CD4-positive, alpha-beta memory T cell (primary cell): ENCODE data around the gene GALNTL6. TPM values are rescaled to one million over a fixed set of nuclear protein-coding genes. Genes with fewer than 3 reads are reported as not detected.

Source experiments
- CTCF ChIA-PET: fragments of 350-600 bp; sonication (Branson Sonifier 250); formaldehyde crosslinking; loops from one replicate; lab custom pipeline; 2021; ENCODE audit warnings: inconsistent platforms; ENCODE audit not compliant: partially characterized antibody; lab: Charles Lee
- POLR2A ChIA-PET: fragments of 350-600 bp; sonication (Branson Sonifier 250); formaldehyde crosslinking; loops from one replicate; lab custom pipeline; 2021; ENCODE audit not compliant: partially characterized antibody; lab: Charles Lee
- DNase-seq, 5 donors: peaks; one replicate each; pipeline versions ENCODE4 v3.0.0 to v3.0.0-alpha.2; 2020 to 2022; ENCODE audit warnings: mixed read lengths in 1 of 5
- H3K27ac ChIP-seq: one replicate; pipeline ENCODE4 v1.7.0; 2013; ENCODE audit warnings: low read depth, low read length
- H3K27me3 ChIP-seq: 2 replicates; pipeline ENCODE4 v1.7.0; 2013; ENCODE audit warnings: mild to moderate bottlenecking, low read length, moderate library complexity; ENCODE audit not compliant: insufficient read depth
- H3K36me3 ChIP-seq: 2 replicates; pipeline ENCODE4 v1.7.0; 2013; ENCODE audit warnings: mild to moderate bottlenecking, low read length, moderate library complexity; ENCODE audit not compliant: insufficient read depth
- H3K4me1 ChIP-seq: 2 replicates; pipeline ENCODE4 v1.7.0; 2013; ENCODE audit warnings: mild to moderate bottlenecking, low read length, moderate library complexity; ENCODE audit not compliant: insufficient read depth
- H3K4me3 ChIP-seq, 2 donors: one replicate each; pipeline ENCODE4 v1.7.0; 2013; ENCODE audit warnings: low read length in 2 of 2, mild to moderate bottlenecking in 1 of 2
- H3K9me3 ChIP-seq, 2 donors: one replicate each; pipeline ENCODE4 v1.7.0; 2013; ENCODE audit warnings: low read length in 2 of 2, control low read depth in 1 of 2; ENCODE audit not compliant: control insufficient read depth in 1 of 2
- H3K27ac Mint-ChIP-seq, 7 donors: one replicate each; pipeline ENCODE4 v1.8.0; 2020 to 2021; ENCODE audit warnings: mixed read lengths in 7 of 7, mild to moderate bottlenecking in 6 of 7, inconsistent platforms in 3 of 7, moderate library complexity in 3 of 7
- H3K27me3 Mint-ChIP-seq, 2 donors: one replicate each; pipeline ENCODE4 v1.8.0; 2020 to 2021; ENCODE audit warnings: mixed read lengths in 2 of 2
- H3K36me3 Mint-ChIP-seq, 2 donors: one replicate each; pipeline ENCODE4 v1.8.0; 2020 to 2021; ENCODE audit warnings: mixed read lengths in 2 of 2, inconsistent platforms in 1 of 2, mild to moderate bottlenecking in 1 of 2
- H3K4me1 Mint-ChIP-seq, 4 donors: one replicate each; pipeline ENCODE4 v1.8.0; 2020 to 2021; ENCODE audit warnings: mixed read lengths in 4 of 4, mild to moderate bottlenecking in 1 of 4
- H3K4me3 Mint-ChIP-seq, 8 donors: one replicate each; pipeline ENCODE4 v1.8.0; 2020 to 2021; ENCODE audit warnings: mixed read lengths in 8 of 8, mild to moderate bottlenecking in 7 of 8, moderate library complexity in 6 of 8, inconsistent platforms in 3 of 8
- H3K9me3 Mint-ChIP-seq, 8 donors: one replicate each; pipeline ENCODE4 v1.8.0; 2020 to 2021; ENCODE audit warnings: mixed read lengths in 8 of 8, mild to moderate bottlenecking in 5 of 8, inconsistent platforms in 3 of 8, moderate library complexity in 1 of 8
- intact Hi-C: fragments of 100-400 bp; cut with micrococcal nuclease; formaldehyde crosslinking; loops from one replicate; pipeline ENCODE4 v1.15.1; 2023
- polyA plus RNA-seq, 2 donors: library from polyadenylated mRNA; unstranded; fragments of 300-500 nt; fragmentation: Illumina TruSeq; gene quantifications; one replicate each; pipeline ENCODE4 v1.2.3, GENCODE V29; 2021
- total RNA-seq, 2 experiments: library from RNA; stranded (reverse); gene quantifications; one replicate each; pipeline ENCODE4 v1.2.3, GENCODE V29; 2021

GALNTL6 gene
- total and polyA plus RNA-seq, 4 experiments from 2014 or later: not detected

DNA sequence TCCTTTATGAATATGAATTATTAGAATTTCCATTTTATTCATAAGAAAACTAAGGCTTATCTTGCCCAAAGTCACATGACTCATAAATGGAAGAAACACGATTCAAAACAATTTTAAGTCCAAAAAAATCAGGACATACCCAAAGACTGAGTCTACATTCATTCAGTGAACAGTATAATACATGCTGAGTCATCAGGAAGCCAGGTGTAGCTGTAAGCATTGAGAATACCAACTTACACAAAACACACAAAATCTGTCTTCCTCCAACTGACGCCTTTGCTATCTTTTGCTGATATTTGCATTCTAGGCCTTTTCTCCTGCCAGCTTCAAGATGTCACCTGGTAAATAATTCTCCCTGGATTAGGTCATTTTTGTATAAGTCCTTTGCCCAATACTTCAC lies 835.3 kb downstream of the GALNTL6 start:
- POLR2A ChIA-PET: no interaction called here
- no peaks in the 10 kb centered on the region for H3K27me3 ChIP-seq

DNA sequence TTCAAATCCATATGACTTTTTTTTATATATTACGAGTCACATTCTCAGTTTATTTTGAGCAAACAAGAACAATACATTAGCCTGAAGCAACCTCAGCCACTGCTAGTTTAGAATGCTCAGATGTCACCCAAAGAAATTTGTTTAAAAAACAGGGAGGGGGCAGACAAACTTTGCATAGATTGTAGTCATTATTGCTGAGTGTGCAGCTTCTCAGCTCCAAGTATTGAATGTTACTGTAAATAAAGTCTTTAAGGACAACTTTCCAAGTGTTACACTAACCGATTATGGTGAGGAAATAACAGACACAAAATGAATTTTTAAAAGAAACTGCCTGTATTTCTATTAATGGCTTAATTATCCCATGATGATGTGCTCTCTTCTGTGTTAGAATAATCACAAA lies 835.9 kb downstream of the GALNTL6 start:
- intact Hi-C loops: no loop called here
- ChIA-PET CTCF (no interaction called here), POLR2A (no interaction called here)
- Mint-ChIP-seq H3K9me3 (peaks cover 0 to 6% (median 2%) of the 10 kb centered on the region in 8 donors), H3K4me3 (no peak overlapping the region), H3K27me3 (no peaks in the 10 kb centered on the region), H3K4me1 (no peaks in the 10 kb centered on the region), H3K27ac (no peak overlapping the region), H3K36me3 (no peaks in the 10 kb centered on the region)
- H3K36me3 ChIP-seq: no peaks in the 10 kb centered on the region
- H3K9me3 ChIP-seq: peaks cover 0 to 3% of the 10 kb centered on the region in 2 donors
- H3K27ac ChIP-seq: no peak overlapping the region
- no peak overlapping the region for H3K4me3 ChIP-seq
- DNase-seq: no peak
- no peaks in the 10 kb centered on the region for H3K27me3 ChIP-seq
- no peaks in the 10 kb centered on the region for H3K4me1 ChIP-seq

More for the DNA sequence above, 835.3 kb downstream of the GALNTL6 start:
- Histone ChIP-seq H3K4me3 (no peak overlapping the region), H3K4me1 (no peaks in the 10 kb centered on the region), H3K36me3 (no peaks in the 10 kb centered on the region), H3K27ac (no peak overlapping the region), H3K9me3 (peaks cover 0 to 3% of the 10 kb centered on the region in 2 donors)
- CTCF ChIA-PET: no interaction called here
- DNase-seq: no peak
- Mint-ChIP-seq H3K4me1 (no peaks in the 10 kb centered on the region), H3K27ac (no peak overlapping the region), H3K9me3 (peaks cover 0 to 5% (median 1%) of the 10 kb centered on the region in 8 donors), H3K27me3 (no peaks in the 10 kb centered on the region), H3K4me3 (no peak overlapping the region), H3K36me3 (no peaks in the 10 kb centered on the region)
- intact Hi-C loops: no loop called here

DNA sequence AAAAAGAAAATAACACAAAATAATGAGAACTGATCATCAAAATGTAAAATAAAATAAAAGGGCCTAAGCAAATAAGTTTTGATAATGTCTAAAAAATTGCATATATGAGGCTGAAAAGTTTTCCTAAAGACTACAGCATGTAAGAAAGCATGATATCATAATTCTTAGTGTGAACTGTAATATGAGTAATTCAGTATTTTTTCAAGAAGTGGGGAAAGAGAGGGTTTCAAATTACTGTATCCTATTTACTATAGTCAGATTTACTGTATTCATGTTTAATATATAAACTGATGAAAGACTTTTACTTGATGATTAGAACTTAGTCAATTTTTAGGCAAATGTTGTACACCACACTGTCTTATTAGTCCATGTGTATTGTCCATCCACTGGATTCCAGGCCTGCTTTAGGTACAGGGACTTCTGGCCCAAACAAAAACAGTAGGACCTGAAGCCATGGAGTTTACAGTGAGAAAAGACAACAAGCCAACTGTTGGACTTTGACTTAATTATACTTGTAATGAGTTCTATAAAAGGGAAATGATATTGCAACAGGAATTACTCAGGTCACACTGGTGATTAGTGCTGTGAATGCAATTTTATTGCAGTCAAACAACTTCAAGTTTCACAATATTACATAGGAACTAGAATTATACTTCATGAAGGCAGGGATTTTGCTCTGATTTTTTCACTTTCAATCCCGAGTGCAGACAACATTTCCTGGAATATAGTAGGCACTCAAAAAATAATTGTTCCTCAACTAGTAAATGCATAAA lies 837.7 kb downstream of the GALNTL6 start:
- POLR2A ChIA-PET: no interaction called here

DNA sequence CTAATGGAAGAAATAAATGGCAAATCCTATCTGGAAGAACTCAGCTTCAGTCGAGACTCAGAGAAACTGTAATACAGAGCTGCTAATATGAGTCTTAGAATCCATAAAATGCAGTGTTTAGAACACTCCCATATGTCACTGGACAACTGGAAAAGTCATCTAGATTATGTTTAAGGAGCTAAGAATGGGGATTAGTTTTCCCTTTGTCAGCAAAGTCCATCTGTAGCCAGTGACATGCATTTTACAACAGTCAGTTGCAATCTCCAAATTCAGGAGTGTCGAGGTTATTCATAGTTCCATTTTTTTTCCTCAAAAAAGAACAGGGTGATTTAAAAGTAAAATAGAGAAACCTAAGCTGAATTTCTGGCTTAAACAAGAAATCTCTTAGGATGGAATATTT lies 838.8 kb downstream of the GALNTL6 start:
- no peak overlapping the region for H3K4me3 Mint-ChIP-seq
- no peak for DNase-seq
- H3K4me3 ChIP-seq: no peak overlapping the region
- ChIA-PET POLR2A (no interaction called here), CTCF (interaction anchor here (1.5 kb wide), 1 partner anchor 11 kb away, joined by 3 read pairs; no protein-coding TSS in a partner anchor)
- peaks cover 0 to 5% (median 3%) of the 10 kb centered on the region in 8 donors for H3K9me3 Mint-ChIP-seq
- no peaks in the 10 kb centered on the region for H3K4me1 Mint-ChIP-seq
- no peaks in the 10 kb centered on the region for H3K4me1 ChIP-seq
- H3K36me3 Mint-ChIP-seq: no peaks in the 10 kb centered on the region
- H3K27me3 ChIP-seq: no peaks in the 10 kb centered on the region
- H3K27me3 Mint-ChIP-seq: no peaks in the 10 kb centered on the region
- intact Hi-C loops: no loop called here
- no peak overlapping the region for H3K27ac ChIP-seq
- H3K27ac Mint-ChIP-seq: no peak overlapping the region
- no peaks in the 10 kb centered on the region for H3K36me3 ChIP-seq
- H3K9me3 ChIP-seq: peaks cover 0 to 3% of the 10 kb centered on the region in 2 donors

More for the DNA sequence above, 837.7 kb downstream of the GALNTL6 start:
- no peak for DNase-seq
- H3K36me3 Mint-ChIP-seq: no peaks in the 10 kb centered on the region
- Histone ChIP-seq H3K4me1 (no peaks in the 10 kb centered on the region), H3K4me3 (no peak overlapping the region), H3K27ac (no peak overlapping the region), H3K9me3 (peaks cover 0 to 3% of the 10 kb centered on the region in 2 donors), H3K27me3 (no peaks in the 10 kb centered on the region), H3K36me3 (no peaks in the 10 kb centered on the region)
- CTCF ChIA-PET: no interaction called here
- H3K4me3 Mint-ChIP-seq: no peak overlapping the region
- no peak overlapping the region for H3K27ac Mint-ChIP-seq
- H3K9me3 Mint-ChIP-seq: peaks cover 0 to 6% (median 3%) of the 10 kb centered on the region in 8 donors
- no peaks in the 10 kb centered on the region for H3K27me3 Mint-ChIP-seq
- no peaks in the 10 kb centered on the region for H3K4me1 Mint-ChIP-seq
- intact Hi-C loops: no loop called here

DNA sequence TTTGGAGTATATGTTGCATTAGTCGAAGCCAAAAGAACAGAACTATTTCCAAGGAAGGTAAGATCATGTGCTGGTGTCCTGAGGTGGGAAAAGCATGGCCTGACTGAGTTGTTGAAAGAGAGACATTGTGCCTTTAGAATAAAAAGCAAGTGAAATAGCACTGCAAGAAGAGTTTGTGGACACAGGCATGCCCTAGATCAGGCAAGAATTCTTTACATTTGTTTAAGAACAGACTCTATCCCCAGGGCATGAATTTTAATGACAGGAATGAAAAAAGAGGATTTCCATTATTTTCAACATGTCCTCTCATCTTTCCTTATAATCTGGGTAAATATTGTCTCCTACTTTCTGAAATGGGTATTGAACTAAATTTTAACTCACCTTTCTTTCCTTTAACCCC lies 839.2 kb downstream of the GALNTL6 start:
- Mint-ChIP-seq H3K9me3 (peaks cover 0 to 5% (median 2%) of the 10 kb centered on the region in 8 donors), H3K4me1 (no peaks in the 10 kb centered on the region), H3K27ac (no peak overlapping the region), H3K4me3 (no peak overlapping the region), H3K36me3 (no peaks in the 10 kb centered on the region), H3K27me3 (no peaks in the 10 kb centered on the region)
- Histone ChIP-seq H3K9me3 (peaks cover 0 to 3% of the 10 kb centered on the region in 2 donors), H3K4me1 (no peaks in the 10 kb centered on the region), H3K36me3 (no peaks in the 10 kb centered on the region), H3K4me3 (no peak overlapping the region), H3K27me3 (no peaks in the 10 kb centered on the region), H3K27ac (no peak overlapping the region)
- ChIA-PET POLR2A (no interaction called here), CTCF (interaction anchor here (1.5 kb wide), 1 partner anchor 10 kb away, joined by 3 read pairs; no protein-coding TSS in a partner anchor)
- intact Hi-C loops: no loop called here
- DNase-seq: no peak

DNA sequence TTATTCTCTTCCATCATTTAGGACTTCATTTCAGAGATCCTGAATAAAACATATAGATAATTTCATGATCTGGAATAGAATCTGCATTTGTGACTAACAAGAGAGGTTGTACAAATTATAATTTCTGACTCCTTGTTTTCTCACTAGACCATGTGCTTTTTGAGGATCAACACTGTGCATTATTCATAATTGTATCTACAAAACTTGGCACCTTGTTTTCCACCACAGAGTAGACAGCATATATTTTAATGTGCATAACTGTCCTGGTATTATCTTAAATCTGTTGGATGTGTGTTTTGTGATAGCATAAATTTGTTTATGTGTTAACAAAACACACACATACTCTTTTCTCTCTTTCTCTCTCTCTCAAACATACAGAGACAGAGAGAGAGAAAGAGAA lies 840.5 kb downstream of the GALNTL6 start:
- Mint-ChIP-seq H3K27me3 (no peaks in the 10 kb centered on the region), H3K9me3 (peaks cover 0 to 4% (median 2%) of the 10 kb centered on the region in 8 donors), H3K4me1 (no peaks in the 10 kb centered on the region), H3K36me3 (no peaks in the 10 kb centered on the region), H3K4me3 (no peak overlapping the region), H3K27ac (no peak overlapping the region)
- DNase-seq: no peak
- ChIA-PET CTCF (no interaction called here), POLR2A (no interaction called here)
- Histone ChIP-seq H3K4me1 (no peaks in the 10 kb centered on the region), H3K9me3 (no peaks in the 10 kb centered on the region), H3K4me3 (no peak overlapping the region), H3K36me3 (no peaks in the 10 kb centered on the region), H3K27ac (no peak overlapping the region), H3K27me3 (no peaks in the 10 kb centered on the region)
- intact Hi-C loops: no loop called here

DNA sequence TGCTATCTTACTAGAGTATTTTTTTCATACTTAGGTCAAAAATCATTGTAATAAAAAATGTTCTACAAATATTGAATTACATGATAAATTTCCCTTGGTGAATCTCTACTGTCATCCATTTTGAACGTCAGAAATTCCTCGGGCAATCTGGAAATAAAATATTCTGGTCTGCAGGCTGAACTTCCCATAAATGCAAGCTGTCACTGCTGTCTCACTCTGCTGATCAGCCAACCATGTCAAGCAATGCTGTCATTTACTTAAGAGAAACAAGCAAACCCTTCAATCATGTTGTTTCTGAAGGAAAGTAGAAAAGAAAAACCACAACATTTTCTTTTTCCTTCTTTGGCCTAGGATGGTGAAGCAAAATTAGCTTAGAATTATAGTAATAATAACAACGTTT lies 841.3 kb downstream of the GALNTL6 start:
- no peaks in the 10 kb centered on the region for H3K36me3 ChIP-seq
- H3K4me3 ChIP-seq: no peak overlapping the region
- no peak overlapping the region for H3K4me3 Mint-ChIP-seq
- ChIA-PET POLR2A (no interaction called here), CTCF (no interaction called here)
- H3K9me3 Mint-ChIP-seq: peaks cover 0 to 4% (median 2%) of the 10 kb centered on the region in 8 donors
- no peaks in the 10 kb centered on the region for H3K27me3 ChIP-seq
- intact Hi-C loops: no loop called here
- H3K27ac ChIP-seq: no peak overlapping the region
- H3K27ac Mint-ChIP-seq: no peak overlapping the region
- no peaks in the 10 kb centered on the region for H3K4me1 ChIP-seq
- H3K9me3 ChIP-seq: no peaks in the 10 kb centered on the region
- H3K36me3 Mint-ChIP-seq: no peaks in the 10 kb centered on the region
- no peaks in the 10 kb centered on the region for H3K27me3 Mint-ChIP-seq
- DNase-seq: no peak
- no peaks in the 10 kb centered on the region for H3K4me1 Mint-ChIP-seq
